GM23338 (cell line): ENCODE measurements around the gene CACNA1C.

ENCODE experiments used
- CTCF ChIP-seq, 2 experiments: fragments of 200-600 bp in 1 of 2; sonication (generic) in 1 of 2; conservative IDR thresholded peaks; 2 replicates each; pipeline versions ENCODE4 v1.5.1 to v1.6.1; 2016 to 2017; ENCODE audit warnings: antibody characterized with exemption in 2 of 2, low read depth in 2 of 2, mild to moderate bottlenecking in 2 of 2, moderate library complexity in 1 of 2
- POLR2AphosphoS5 ChIP-seq: IDR thresholded peaks from 2 replicates; pipeline ENCODE4 v1.6.1; 2016; ENCODE audit warnings: antibody characterized with exemption, low read depth

- TF ChIP-seq CTCF (conservative IDR thresholded peaks at IDR 0.05; ENCODE audit: low read depth in 2 of 2) (no peak), POLR2AphosphoS5 (no peak)
These were observed 142.3 kb downstream of the CACNA1C start for GRCh38 chr12:2195085-2195484.
